GM21381 (cell line): ENCODE measurements around the gene SPCS2.
"Not testable (repeated sequence)": the region's sequence is repeated elsewhere in the genome, so short reads cannot be mapped to it uniquely, and the experiment has no call there.

Experiments
- ATAC-seq: cut with Tn5 transposase; IDR thresholded peaks from one replicate; pipeline ENCODE4 v1.9.1; 2021; ENCODE audit warnings: mild to moderate bottlenecking, moderate library complexity; ENCODE audit not compliant: unreplicated experiment

SPCS2 gene

GRCh38 chr11:74992852-74993251, 43.8 kb downstream of the SPCS2 start:
- ATAC-seq, result no peak

GRCh38 chr11:75000975-75001354, 51.9 kb downstream of the SPCS2 start:
- ATAC-seq, result no peak

GRCh38 chr11:75001686-75002085, 52.6 kb downstream of the SPCS2 start:
- no peak for ATAC-seq

GRCh38 chr11:75002516-75002915, 53.5 kb downstream of the SPCS2 start:
- no peak for ATAC-seq

- ATAC-seq, result no peak
Measured at GRCh38 chr11:75004215-75004614, 55.1 kb downstream of the SPCS2 start.

- ATAC-seq, result no peak
Measured at GRCh38 chr11:75011357-75011756, 62.3 kb downstream of the SPCS2 start.

- no peak for ATAC-seq
Measured at GRCh38 chr11:75011872-75012271, 62.8 kb downstream of the SPCS2 start.

GRCh38 chr11:75013051-75013450, 64.0 kb downstream of the SPCS2 start:
- no peak for ATAC-seq

- no peak for ATAC-seq
Measured at GRCh38 chr11:75014129-75014528, 65.1 kb downstream of the SPCS2 start.

GRCh38 chr11:75019200-75019599, 70.1 kb downstream of the SPCS2 start:
- ATAC-seq, result not testable (repeated sequence)

GRCh38 chr11:75020328-75020727, 71.3 kb downstream of the SPCS2 start:
- ATAC-seq, result not testable (repeated sequence)

- peak; percentile 45 for ATAC-seq
Measured at GRCh38 chr11:75022296-75022695, 73.2 kb downstream of the SPCS2 start.

GRCh38 chr11:75022759-75023396, 73.8 kb downstream of the SPCS2 start:
- ATAC-seq, result peak; percentile 69

- no peak for ATAC-seq
Measured at GRCh38 chr11:75023446-75024067, 74.5 kb downstream of the SPCS2 start.

GRCh38 chr11:75024068-75024449, 75.0 kb downstream of the SPCS2 start:
- no peak for ATAC-seq

GRCh38 chr11:75024764-75025211, 75.7 kb downstream of the SPCS2 start:
- ATAC-seq, result no peak

- no peak for ATAC-seq
Measured at GRCh38 chr11:75025561-75025960, 76.5 kb downstream of the SPCS2 start.

GRCh38 chr11:75028321-75028720, 79.3 kb downstream of the SPCS2 start:
- no peak for ATAC-seq
